Calu3 (cell line): ENCODE measurements around the gene MFSD6. TPM values are rescaled to one million over a fixed set of nuclear protein-coding genes. Genes with fewer than 3 reads are reported as not detected.

Experiments
- BruUV-seq: library from RNA; stranded (reverse); fragments of 400-500 nt; replicated peaks from 2 replicates; lab custom pipeline; 2021; lab: Mats Ljungman, UMichigan
- CTCF ChIA-PET: fragments of 300-600 bp; sonication (Branson Sonifier 250); formaldehyde crosslinking; loops from one replicate; lab custom pipeline; 2022; ENCODE audit warnings: antibody characterized with exemption; lab: Charles Lee
- DNase-seq: peaks from one replicate; pipeline ENCODE4 v3.0.0; 2022
- H3K27ac Mint-ChIP-seq: one replicate; pipeline ENCODE4 v1.8.0; 2022; ENCODE audit warnings: mixed read lengths; ENCODE audit not compliant: unreplicated experiment
- H3K27me3 Mint-ChIP-seq: one replicate; pipeline ENCODE4 v1.8.0; 2022; ENCODE audit warnings: mixed read lengths; ENCODE audit not compliant: unreplicated experiment
- H3K36me3 Mint-ChIP-seq: one replicate; pipeline ENCODE4 v1.8.0; 2022; ENCODE audit warnings: mild to moderate bottlenecking, moderate library complexity, mixed read lengths; ENCODE audit not compliant: insufficient read depth, unreplicated experiment
- H3K4me1 Mint-ChIP-seq: one replicate; pipeline ENCODE4 v1.8.0; 2022; ENCODE audit warnings: mild to moderate bottlenecking, low read depth, mixed read lengths; ENCODE audit not compliant: unreplicated experiment
- H3K4me3 Mint-ChIP-seq: one replicate; pipeline ENCODE4 v1.8.0; 2022; ENCODE audit warnings: mild to moderate bottlenecking, low read depth, moderate library complexity, mixed read lengths; ENCODE audit not compliant: unreplicated experiment
- H3K9me3 Mint-ChIP-seq: one replicate; pipeline ENCODE4 v1.8.0; 2022; ENCODE audit warnings: low read depth, mixed read lengths; ENCODE audit not compliant: unreplicated experiment
- CTCF ChIP-seq: fragments of 200-600 bp; IDR thresholded peaks from one replicate; pipeline ENCODE4 v1.8.0; 2022; ENCODE audit warnings: antibody characterized with exemption; ENCODE audit not compliant: unreplicated experiment
- intact Hi-C: fragments of 100-400 bp; cut with micrococcal nuclease; formaldehyde crosslinking; loops from one replicate; pipeline ENCODE4 v1.10.0; 2022; ENCODE audit not compliant: unreplicated experiment
- total RNA-seq: library from RNA; stranded (reverse); gene quantifications from 2 replicates; pipeline ENCODE4 v1.2.3, GENCODE V29; 2022

Gene MFSD6
- total RNA-seq, 1 experiment from 2014 or later = 39.4 TPM

DNA sequence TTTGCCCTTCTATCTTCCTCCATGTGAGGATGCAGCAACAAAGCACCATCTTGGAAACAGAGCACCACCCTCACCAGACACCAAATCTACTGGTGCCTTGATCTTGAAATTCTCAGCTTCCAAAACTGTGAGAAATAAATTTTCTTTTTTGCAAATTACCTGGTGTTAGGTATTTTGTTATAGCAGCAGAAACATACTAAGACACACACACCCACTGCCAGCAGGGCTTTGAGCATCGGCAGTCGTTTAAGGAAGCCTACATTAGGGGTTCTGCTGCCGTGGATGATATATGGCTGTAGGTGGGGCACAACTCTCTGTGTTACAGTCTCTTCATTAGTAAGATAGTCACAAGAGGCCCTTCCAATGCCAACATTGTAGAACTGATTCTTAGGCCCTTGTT lies 20.7 kb upstream of the MFSD6 start:
- intact Hi-C loops = no loop called here
- no peak for TF ChIP-seq CTCF
- no peaks in the 10 kb centered on the region for H3K4me1 Mint-ChIP-seq
- H3K36me3 Mint-ChIP-seq = no peaks in the 10 kb centered on the region
- H3K9me3 Mint-ChIP-seq = no peaks in the 10 kb centered on the region
- H3K4me3 Mint-ChIP-seq = no peak overlapping the region
- no peak for DNase-seq
- no TSS peak for BruUV-seq
- no peaks in the 10 kb centered on the region for H3K27me3 Mint-ChIP-seq
- CTCF ChIA-PET = no interaction called here
- no peak overlapping the region for H3K27ac Mint-ChIP-seq

DNA sequence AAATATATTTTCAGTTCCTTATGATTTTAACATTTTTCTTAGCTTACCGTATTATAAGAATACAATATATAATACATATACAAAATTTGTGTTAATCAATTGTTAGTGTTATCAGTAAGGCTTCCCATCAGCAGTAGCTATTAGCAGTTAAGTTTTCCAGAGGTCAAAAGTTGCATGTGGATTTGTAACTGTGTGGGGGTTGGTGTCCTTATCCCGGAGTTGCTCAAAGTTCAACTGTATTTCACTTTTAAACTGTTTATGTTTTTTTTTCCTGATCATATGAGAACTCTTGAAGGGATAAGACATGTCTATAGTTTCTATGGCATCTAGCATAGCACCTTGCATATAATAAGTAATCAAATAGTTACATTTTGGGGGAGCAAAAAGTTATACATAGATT lies 11.9 kb upstream of the MFSD6 start:
- TF ChIP-seq CTCF = no peak
- H3K4me1 Mint-ChIP-seq = no peaks in the 10 kb centered on the region
- DNase-seq = no peak
- H3K4me3 Mint-ChIP-seq = no peak overlapping the region
- H3K36me3 Mint-ChIP-seq = no peaks in the 10 kb centered on the region
- no peaks in the 10 kb centered on the region for H3K9me3 Mint-ChIP-seq
- intact Hi-C loops = no loop called here
- H3K27ac Mint-ChIP-seq = no peak overlapping the region
- H3K27me3 Mint-ChIP-seq = no peaks in the 10 kb centered on the region
- CTCF ChIA-PET = interaction anchor here (0.6 kb wide), 2 partner anchors 12 to 46 kb away, joined by 3 read pairs; no protein-coding TSS in a partner anchor
- no TSS peak for BruUV-seq

GRCh38 chr2:190402986-190403603 lies 5.1 kb upstream of the MFSD6 start:
- DNase-seq = no peak
- intact Hi-C loops = no loop called here
- no peaks in the 10 kb centered on the region for H3K36me3 Mint-ChIP-seq
- CTCF ChIA-PET = no interaction called here
- no TSS peak for BruUV-seq
- H3K9me3 Mint-ChIP-seq = no peaks in the 10 kb centered on the region
- no peaks in the 10 kb centered on the region for H3K4me1 Mint-ChIP-seq
- no peak for TF ChIP-seq CTCF
- H3K27ac Mint-ChIP-seq = no peak overlapping the region
- no peak overlapping the region for H3K4me3 Mint-ChIP-seq
- no peaks in the 10 kb centered on the region for H3K27me3 Mint-ChIP-seq

DNA sequence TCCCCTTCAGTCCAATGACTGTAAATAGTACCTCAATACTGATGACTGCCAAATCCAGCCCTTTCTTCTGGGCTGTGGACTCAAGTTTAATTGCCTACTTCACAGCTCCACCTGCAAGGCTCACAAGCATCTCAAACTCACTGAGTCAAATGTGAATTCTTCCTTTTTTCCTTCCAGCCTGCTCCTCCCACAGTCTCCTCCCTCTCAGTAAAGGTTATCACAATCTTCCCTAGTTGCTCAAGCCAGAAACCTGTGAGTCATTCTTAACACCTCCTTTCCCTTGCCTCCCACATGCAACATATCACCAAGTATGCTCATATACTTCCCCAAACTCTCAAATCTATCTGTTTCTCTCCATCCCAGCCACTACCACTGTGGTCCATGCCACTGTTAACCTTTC lies 3.7 kb upstream of the MFSD6 start:
- CTCF ChIA-PET = no interaction called here
- Mint-ChIP-seq H3K4me3 (no peak overlapping the region), H3K4me1 (peaks cover 3% of the 10 kb centered on the region), H3K27ac (no peak overlapping the region), H3K27me3 (no peaks in the 10 kb centered on the region), H3K36me3 (peaks cover 8% of the 10 kb centered on the region), H3K9me3 (no peaks in the 10 kb centered on the region)
- no peak for TF ChIP-seq CTCF
- BruUV-seq = no TSS peak
- intact Hi-C loops = no loop called here
- DNase-seq = peak; percentile 23
